ENCODE results near the gene CHD3.

Gene CHD3

DNA sequence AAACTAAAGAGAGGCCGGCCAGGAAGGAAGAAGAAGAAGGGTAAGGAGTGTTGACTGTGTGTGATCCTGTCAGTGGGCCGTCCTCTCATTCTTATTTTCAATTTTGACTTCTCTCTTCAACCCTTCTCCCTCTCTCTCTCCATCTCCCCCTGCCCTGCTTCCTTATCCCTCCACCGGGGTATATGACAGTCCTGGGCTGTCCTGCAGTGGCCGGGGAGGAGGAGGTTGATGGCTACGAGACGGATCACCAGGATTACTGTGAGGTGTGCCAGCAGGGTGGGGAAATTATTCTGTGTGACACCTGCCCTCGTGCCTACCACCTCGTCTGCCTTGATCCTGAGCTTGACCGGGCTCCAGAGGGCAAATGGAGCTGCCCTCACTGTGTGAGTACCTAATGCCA lies 5.6 kb downstream of the CHD3 start:
- DNase-seq (ENCODE audit: low spot score) = no peak

DNA sequence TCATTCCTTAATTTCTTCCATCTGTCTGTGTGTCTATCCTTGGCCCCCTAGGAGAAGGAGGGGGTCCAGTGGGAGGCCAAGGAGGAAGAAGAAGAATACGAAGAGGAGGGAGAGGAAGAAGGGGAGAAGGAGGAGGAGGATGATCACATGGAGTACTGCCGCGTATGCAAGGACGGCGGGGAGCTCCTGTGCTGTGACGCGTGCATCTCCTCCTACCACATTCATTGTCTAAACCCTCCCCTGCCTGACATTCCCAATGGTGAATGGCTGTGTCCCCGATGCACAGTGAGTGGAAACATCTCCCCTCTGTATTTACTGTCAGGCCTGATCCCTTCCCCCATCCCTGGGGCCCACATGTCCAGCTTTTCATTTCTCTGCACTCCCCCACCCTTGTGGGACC lies 6.3 kb downstream of the CHD3 start:
- DNase-seq (ENCODE audit: low spot score) = no peak

DNA sequence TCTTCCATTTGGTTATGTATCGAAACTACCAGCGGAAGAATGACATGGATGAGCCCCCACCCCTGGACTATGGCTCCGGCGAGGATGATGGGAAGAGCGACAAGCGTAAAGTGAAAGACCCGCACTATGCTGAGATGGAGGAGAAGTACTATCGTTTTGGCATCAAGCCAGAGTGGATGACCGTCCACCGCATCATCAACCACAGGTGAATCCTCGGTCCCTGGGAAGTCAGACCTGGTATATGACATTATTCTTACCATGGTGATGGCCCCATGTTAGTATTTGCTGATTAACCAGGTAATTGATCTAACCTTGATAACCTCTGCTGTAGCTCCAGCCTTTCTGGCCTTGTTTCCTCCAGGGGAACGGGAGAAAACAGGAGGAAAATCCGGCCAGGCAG lies 8.5 kb downstream of the CHD3 start:
- DNase-seq (ENCODE audit: low spot score) = no peak

GRCh38 chr17:7897773-7898172 lies 9.2 kb downstream of the CHD3 start:
- no peak for DNase-seq (ENCODE audit: low spot score)

- DNase-seq (ENCODE audit: low spot score) = no peak
These were observed 14.8 kb downstream of the CHD3 start for GRCh38 chr17:7903154-7904103.

DNA sequence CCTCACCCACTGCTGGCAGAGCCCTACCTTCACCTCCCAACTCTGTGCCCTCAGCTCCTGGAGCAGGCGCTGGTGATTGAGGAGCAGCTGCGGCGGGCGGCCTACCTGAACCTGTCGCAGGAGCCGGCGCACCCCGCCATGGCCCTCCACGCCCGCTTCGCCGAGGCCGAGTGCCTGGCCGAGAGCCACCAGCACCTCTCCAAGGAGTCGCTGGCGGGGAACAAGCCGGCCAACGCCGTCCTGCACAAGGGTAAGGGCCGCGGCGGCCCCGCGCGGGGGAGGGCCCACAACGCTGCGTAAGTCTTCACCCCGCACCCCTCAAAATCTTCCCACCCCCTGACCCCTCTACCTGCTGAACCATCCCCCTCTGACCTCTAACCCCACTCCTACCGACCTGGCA lies 20.5 kb downstream of the CHD3 start:
- no peak for DNase-seq (ENCODE audit: low spot score)

DNA sequence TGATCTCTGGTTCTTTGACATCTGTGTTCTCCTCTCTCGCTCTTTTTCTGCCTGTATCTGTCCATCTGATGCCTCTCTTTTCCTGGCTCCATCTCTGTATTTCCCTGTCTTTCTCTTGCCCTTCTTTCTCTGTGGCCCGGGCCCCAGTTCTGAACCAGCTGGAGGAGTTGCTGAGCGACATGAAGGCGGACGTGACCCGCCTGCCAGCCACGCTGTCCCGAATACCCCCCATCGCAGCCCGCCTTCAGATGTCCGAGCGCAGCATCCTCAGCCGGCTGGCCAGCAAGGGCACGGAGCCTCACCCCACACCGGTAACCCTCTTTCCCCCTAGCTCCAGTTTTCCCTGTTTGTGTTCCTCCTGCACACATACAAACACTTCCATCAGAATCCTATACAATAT lies 21.7 kb downstream of the CHD3 start:
- DNase-seq (ENCODE audit: low spot score) = no peak

DNA sequence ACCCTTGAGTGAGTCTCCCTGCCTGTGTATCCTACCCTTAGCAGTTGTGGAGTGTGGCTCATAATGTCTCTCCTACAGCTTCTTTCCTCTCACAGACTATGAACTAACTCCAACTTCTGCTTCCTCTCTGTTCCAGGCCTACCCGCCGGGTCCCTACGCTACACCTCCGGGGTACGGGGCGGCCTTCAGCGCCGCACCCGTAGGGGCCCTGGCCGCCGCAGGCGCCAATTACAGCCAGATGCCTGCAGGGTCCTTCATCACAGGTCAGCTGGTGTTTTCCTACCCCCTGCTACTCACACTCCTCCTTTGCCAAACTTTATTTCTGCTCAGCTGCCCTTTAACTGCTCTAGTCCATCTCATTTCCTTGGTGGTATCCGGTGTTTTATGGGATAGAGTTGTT lies 22.1 kb downstream of the CHD3 start:
- DNase-seq (ENCODE audit: low spot score) = no peak

DNA sequence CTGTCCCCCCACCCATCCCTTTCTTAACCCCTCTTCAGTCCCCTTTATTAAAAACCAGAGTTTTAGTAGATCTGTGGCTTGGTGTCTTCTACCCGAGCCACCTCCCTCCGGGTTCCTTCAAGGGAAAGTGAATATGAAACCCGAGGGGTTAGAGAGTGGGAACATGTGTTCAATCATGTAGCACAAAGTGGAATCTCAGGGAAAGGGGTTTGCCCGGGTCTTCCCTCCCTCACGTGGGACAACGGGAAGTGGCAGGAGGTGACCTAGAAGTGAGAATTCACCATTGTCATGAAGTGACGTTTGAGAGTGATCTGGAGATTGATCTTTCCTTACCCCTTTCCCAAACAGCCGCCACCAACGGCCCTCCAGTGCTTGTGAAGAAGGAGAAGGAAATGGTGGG lies 22.5 kb downstream of the CHD3 start:
- DNase-seq (ENCODE audit: low spot score) = no peak

DNA sequence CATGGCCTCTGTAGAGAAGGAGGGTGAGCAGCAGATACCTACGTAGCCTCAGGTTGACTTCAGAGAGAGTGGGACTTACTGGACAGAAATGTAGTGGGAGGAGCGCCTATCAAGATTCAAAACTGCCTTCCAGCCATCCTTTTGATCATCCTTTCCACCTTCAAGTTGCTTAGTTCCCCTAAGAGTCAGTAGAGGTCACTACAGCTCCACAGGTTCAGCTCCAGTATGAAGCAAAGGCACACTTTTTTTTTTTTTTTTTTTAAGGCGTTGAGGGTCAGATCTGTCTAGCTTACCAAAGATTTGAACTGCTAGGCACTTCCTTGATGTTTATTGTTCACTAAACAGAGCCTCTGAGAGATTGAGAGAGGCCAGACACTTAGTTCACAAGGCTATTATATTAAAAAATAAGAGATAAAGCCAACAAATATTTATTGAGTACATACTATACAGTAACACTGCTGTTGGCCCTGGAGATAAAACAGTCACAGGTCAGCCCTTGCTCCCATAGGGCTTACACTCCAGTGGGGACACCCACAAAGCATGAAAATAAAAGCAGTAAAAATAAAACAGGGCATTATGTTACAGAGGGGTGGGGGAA lies 24.4 kb downstream of the CHD3 start:
- DNase-seq (ENCODE audit: low spot score) = peak; percentile 66

- no peak for DNase-seq (ENCODE audit: low spot score)
These were observed 26.6 kb downstream of the CHD3 start for GRCh38 chr17:7915179-7915610.

DNA sequence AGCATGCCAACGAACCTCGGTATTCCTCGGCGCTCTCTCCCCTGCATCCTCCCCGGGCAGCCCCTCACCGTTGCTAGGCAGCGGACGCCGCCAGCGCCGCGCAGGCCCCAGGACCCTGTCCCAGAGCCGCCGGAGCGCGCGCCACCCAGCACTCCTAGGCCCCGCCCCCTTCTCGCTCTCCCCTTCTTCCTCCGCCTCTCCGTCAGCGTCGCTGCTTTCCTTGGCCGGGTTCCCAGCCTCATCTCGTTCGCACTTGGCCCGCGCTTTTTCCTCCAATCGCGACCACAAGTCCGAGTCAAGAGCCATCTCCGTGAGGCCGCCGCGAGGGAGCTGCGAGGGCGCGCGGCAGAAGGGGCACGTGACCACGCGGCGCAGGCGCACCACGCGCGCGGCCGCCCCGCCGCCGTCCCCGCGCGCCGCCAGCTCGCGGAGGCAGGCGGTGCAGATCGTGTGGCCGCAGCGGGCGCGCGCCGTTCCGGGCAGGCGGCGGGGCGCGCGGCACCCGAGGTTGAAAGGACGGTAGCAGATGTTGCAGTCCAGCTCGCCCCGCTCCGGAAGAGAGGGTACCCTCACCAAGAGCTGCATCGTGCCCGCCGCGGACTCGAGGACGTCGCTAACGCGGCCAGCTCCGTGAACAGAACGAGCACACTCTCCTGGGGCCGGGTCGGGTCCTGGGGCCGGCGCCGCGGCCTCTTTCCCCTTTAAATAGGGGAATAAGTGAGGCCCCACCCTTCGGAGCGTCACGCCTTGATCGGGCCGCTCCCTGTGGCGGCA lies 27.2 kb downstream of the CHD3 start, which contains the start of gene RNF227:
RNF227 (minus strand) TSS at position 679 of the 774 bp plus-strand sequence; CDS start at position 585, 94 bp downstream.
- DNase-seq (ENCODE audit: low spot score) = peak; percentile 93

GRCh38 chr17:7916385-7916682 lies 27.7 kb downstream of the CHD3 start:
- no peak for DNase-seq (ENCODE audit: low spot score)

DNA sequence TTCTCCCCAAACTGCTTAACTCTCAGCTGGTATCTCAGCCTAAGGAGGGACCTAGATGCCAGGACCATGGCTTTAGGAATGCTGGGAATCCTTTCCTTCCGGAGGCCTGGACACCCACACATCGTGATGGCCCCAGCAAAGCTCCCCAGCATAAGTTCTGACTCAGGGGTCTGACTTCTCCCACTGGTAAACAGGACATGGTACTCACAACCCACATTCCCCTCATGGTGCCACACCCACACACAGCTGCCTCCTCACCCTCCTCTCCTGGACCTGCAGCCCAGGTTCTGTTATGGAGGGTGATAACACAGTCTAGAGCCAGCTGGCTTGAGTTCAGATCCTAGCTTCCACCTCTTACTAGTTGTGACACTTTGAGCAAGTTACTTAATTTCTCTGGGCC lies 28.2 kb downstream of the CHD3 start:
- DNase-seq (ENCODE audit: low spot score) = no peak

DNA sequence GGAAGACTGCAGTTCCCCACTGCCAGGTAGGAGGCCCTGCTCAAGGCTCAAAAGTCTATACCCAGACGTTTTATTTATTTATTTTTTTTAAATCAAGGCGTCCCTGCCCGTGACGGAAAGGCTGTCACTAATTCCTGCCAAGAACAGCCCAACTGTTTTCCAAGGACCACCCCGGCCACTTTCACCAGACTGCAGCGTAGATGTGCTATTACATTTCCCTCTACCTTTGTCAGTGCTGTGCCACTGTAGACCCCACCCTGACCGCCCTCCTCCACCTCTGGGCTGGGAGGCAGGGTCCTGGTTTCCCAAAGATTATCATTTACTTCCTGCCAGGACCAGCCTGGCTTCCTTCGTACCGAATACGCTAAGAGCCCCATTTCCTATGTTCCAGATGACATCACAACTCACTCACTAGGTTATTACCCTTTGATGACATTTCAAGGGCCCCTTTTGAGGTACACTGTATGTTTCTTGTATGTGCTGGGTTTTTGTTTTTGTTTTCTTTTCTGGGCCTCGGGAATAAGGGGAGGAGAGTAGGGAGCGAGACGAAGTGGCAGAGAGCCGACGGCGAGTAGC lies 33.8 kb downstream of the CHD3 start:
- DNase-seq (ENCODE audit: low spot score) = no peak

DNA sequence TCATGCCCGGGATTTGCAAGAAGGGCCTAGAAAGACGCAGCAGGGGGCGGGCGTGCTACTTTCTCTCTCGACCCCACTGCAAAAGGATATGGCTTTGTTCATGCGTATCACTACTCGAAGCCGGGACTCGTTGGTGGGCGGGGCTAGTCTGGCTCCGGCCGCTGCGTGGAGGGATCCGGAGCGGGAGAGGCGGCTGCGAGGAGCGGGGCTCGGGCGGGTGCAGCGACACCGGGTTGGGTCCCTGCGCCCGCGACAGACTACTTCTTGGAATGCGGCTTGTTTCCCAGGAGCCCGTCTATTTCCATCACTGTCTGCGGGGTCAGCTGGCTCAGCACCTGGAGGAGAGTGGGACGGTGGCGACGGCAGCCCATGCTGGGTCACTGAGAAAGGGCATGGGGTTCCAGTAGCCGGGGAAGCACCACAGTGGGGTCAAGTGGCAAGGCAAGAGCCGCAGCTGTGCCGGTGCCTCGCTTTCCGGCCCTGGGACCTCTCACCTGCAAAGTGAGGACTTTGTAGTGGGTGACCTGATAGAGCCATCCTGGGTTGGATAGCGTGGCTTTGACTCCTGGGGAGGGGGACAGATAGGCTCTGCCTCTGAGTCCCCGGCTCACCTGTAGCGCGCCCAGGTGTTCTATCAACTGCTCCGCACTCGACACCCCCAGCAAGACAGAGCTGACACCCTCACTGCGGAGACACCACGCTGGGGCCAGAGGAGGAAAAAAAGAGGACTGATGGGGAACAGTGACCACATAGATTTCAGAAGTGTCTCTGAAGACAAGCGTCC lies 34.4 kb downstream of the CHD3 start:
- DNase-seq (ENCODE audit: low spot score) = no peak

DNA sequence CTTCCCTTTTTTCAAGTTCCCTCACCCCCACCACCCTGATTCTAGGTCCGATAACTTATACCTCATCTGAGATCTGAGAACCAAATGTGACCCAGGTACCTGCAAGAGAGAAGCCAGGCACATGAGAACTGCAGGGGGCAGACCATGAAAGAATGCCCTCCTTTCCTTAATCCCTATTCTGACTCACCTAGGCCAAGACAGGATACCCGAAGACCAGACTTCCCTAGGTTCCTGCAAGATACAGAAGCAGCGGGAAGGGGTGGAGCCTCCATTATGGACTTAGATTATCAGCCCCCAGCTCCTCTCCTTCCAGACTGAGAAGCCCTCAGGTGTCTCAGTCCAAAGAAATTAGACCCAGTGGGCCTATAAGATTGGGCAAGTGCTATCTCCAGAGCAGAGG lies 39.0 kb downstream of the CHD3 start:
- no peak for DNase-seq (ENCODE audit: low spot score)

GRCh38 chr17:7929158-7930023 lies 40.8 kb downstream of the CHD3 start, which contains the start of gene KCNAB3:
Gene KCNAB3, minus strand, starts transcription at chr17:7929856. Its CDS starts 421 bp downstream, at chr17:7929435.
- DNase-seq (ENCODE audit: low spot score) = no peak

DNA sequence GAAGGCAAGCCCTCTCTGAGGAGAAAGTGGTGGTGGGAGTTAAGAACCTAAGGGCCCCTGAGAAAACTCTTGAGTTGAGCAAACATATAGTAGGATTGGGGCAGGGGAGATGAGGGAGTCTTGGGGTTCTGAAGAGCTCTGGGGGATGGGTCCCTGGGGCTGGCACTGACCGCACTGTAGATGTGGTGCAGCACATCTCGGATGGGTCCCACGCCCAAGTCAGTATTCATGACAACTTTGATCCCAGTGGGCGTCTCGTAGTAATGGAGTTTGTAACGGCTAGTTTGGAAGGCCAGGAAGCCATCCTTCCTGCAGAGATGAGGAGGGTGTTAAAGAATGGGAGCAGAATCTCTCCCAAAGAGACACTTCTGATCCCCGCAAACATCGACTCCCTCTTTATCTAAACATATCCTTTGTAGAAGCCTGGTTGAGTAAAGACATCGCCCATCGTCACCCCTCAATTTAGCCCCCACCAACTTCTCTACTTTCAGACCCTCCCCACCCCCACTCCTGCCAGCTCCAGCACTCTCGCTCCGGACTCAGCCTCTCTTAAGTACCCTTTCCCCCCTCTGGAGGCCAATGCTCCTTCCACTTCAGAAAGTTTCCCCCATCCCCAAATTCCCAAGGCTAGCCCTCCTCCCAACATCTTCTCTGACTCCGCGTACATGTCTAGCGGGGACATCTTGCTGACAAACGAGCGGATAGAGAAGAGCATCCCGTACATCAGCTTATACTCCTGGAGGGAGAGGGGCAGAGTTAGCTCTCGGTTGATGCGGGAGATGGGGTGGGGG lies 42.4 kb downstream of the CHD3 start:
- DNase-seq (ENCODE audit: low spot score) = no peak
